HG03571 (cell line): ENCODE results near the gene CYP2A7.
"Not testable (repeated sequence)": the region's sequence is repeated elsewhere in the genome, so short reads cannot be mapped to it uniquely, and the experiment has no call there.

Experiments used
- ATAC-seq: cut with Tn5 transposase; IDR thresholded peaks from one replicate; pipeline ENCODE4 v1.9.1; 2021; ENCODE audit not compliant: unreplicated experiment

CYP2A7 gene

DNA sequence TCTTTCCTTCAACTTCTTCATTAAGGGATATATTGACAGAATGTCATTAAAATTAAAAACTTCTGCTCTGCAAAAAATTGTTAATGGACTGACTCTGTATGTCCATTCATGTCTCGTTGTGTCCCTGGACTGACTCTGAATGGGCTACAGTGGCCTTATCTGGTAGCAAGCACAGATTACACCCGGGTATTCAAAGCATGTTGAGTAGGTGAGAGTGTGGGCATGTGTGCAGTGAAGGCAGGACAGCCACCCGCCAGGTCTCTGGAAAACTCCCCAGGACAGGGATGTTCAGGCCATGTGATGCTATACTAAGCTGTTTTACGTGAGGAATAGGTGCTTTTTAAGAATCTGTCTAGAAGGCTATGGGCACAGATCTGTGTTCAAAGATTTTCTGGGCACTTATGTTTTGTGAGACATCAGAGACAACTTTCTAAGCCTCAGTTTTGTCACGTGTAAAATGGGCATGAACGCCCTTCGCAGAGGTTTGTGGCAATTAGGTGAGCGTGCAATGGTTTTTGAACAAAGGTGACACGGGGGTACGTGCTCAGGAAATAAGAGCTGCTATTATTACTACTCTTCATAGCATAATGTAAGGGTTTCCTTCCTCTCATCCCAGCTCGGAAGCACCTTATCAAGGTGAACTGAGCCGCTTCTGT lies 38.9 kb downstream of the CYP2A7 start:
- not testable (repeated sequence) for ATAC-seq

DNA sequence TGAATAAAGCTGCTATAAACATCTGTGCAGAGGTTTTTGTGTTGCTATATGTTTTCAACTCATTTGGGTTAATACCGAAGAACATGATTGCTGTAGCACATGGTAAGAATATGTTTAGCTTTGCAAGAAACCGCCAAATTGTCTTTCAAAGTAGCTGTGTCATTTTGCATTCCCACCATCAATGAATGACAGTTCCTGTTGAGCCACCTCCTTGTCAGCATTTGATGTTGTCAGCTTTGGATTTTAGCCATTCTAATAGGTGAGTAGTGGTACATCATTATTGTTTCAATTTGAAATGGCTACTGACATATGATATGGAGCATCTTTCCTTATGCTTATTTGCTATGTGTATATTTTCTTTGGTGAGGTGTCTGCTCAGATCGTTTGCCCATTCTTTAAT lies 40.0 kb downstream of the CYP2A7 start:
- not testable (repeated sequence) for ATAC-seq

DNA sequence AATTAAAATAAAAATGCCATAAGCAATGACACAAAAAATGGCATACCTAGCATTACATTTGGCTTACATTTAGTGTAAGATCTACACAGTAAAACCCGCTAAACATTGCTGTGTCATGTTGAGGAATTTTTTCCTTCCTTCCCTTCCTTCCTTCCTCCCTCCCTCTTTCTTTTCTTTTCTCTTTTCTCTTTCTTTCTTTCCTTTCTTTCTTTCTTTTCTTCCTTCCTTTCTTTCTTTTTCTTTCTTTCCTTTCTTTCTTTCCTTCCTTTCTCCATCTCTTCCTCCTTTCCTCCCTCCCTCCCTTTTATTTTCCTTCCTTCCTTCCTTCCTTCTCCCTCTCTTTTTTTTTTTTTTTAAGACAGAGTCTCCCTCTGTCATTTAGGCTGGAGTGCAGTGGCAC lies 43.6 kb downstream of the CYP2A7 start:
- not testable (repeated sequence) for ATAC-seq

DNA sequence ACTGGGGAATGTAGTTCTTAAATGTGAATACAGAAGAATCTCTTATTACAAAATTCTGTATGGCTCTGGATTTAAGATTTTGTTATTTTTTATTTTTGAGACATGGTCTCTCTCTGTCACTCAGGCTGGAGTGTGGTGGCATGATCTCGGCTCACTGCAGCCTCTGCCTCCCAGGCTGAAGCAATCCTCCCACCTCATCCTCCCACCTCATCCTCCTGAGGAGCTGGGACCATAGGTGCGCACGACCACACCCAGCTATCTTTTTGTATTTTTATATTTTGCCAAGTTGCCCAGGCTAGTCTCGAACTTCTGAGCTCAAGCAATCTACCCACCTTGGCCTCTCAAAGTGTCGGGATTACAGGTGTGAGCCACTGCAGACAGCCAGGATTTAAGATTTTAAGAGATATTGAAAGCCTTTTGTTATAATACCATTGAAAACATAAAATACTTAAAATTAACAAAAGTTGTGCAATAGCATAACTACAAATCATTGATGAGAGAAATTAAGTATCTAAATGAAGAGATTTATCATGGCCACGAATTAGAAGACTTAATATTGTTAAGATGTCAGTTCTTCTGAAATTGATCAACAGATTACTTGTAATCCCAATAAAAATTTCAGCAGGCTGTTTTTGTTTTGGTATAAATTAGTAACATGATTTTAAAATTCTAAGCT lies 45.1 kb downstream of the CYP2A7 start:
- no peak for ATAC-seq

DNA sequence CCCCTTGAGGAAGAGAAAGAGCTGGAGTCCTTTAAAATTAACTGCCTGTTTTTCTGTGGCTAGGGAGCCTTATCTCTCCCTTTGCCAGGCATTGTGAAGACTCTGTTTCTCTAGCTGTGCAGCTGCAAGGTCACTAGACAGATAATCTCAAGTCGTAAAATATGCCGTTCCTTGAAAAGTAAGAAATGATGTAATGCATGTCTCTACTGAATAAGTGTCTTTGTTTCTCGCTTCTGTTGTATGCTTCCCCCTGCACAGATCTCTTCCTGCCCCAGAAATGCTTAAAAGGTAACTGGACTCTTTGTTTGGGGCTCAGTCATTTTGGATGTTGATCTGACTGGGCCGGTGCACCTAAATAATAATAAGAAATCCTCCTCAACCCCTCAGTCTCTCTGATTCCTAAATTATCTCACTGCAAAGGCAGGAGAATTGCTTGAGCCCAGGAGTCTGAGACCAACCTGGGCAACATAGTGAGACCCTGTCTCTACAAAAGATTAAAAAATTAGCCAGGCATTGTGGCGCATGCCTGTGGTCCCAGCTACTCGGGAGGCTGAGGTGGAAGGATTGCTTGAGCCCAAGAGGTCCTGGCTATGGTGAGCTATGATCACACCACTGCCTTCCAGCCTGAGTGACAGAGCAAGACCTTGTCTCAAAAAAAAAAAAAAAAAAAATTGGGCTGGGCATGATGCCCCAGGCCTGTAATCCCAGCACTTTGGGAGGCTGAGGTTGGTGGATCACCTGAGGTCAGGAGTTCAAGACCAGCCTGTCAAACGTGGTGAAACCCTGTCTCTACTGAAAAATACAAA lies 48.1 kb downstream of the CYP2A7 start:
- ATAC-seq: not testable (repeated sequence)

DNA sequence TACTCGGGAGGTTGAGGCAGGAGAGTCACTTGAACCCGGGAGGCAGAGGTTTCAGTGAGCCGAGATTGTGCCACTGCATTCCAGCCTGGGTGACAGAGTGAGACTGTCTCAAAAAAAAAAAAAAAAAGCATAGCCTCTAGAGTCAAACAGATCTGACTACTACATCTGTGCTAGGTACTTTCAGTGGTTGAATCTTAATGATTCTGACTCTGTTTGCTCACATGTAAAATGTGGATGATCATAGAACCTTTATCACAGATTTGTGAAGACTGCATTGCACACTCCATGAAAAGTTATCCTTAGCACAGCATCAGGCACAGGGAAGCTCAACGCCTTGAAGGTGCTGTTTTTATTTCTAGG lies 49.6 kb downstream of the CYP2A7 start:
- ATAC-seq: not testable (repeated sequence)

- ATAC-seq: no peak
Observed at GRCh38 chr19:40831502-40832430, 50.3 kb downstream of the CYP2A7 start.

DNA sequence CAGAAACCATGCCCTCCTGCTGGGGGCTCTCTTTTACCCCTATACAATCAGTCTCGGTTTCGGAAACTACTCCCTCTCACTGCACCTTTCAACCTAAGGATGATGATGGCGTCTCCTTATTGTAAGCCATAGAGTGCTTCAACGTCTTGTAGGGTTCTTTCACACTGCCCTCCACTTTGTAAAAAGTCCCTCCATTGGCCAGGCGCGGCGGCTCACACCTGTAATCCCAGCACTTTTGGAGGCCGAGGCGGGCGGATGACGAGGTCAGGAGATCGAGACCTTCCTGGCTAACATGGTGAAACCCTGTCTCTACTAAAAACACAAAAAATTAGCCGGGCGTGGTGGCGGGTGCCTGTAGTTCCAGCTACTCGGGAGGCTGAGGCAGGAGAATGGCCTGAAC lies 51.3 kb downstream of the CYP2A7 start:
- not testable (repeated sequence) for ATAC-seq

DNA sequence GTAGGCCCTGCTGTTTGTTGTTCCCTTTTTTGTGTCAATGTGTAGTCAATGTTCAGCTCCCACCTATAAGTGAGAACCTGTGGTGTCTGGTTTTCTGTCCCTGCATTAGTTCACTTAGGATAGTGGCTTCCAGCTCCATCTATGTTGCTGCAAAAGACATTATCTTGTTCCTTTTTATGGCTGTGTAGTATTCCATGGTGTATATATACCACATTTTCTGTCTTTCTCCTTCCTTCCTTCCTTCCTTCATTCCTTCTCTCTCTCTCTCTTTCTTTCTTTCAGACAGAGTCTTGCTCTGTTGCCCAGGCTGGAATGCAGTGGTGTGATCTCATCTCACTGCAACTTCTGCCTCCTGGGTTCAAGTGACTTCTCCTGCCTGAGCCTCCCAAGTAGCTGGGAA lies 52.8 kb downstream of the CYP2A7 start:
- no peak for ATAC-seq

DNA sequence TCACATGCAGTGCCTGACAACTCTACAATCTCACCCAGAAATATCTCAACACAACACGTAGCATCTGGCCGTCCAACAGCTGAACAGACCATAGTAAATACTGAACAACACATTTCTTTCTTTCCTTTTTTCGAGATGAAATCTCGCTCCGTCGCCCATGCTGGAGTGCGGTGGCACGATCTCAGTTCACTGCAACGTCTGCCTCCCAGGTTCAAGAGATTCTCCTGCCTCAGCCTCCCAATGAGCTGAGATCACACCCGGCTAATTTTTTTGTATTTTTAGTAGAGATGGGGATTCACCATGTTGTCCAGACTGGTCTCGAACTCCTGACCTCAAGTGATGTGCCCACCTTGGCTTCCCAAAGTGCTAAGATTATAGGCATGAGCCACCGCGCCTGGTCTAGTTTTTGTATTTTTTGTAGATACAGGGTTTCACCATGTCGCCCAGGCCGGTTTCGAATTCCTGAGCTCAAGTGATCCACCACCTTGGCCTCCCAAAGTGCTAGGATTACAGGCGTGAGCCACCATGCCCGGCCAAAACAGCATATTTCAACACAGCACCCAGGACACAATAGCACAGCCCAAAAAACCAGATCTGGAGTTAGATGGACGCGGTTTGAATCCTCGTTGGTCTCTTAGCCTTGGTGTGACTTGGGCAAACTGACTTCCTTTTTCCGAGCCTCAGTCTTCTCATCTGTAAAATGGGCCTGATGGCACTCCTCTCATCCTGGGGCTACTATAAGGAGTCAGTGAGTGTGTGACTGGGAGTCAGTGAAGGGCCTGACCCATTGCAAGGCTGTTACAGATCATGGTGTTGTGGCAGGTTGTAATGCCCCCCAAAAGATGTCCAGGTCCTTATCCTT lies 54.4 kb downstream of the CYP2A7 start:
- ATAC-seq: no peak

DNA sequence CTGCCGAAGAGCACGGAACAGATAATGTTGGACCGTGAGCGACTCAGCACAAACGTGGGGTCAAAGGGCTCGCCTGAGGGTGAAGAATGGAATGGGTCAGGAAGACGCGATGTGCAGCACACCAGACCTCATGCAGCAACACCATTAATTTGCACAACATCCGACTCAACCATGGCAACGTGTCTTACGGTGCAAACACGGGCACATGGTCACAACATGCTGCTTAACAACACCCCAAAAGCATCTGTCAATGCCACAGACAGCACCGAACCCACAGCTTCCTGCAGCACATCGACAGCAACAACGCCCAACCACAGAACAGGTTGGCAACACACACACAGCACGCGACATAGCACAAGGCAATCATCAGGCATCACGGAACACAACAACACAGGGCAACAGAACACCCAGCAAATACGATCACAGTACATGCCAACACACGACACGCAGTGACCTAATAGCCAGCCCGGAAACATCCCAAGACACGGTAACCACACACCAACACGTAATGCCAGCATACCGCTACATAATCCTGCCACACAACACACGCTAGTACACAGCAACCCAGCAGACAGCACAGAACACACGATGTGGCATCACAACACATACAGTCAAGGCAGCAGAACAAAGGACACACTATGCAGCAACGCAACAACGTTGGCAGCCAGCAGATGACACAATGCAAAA lies 55.2 kb downstream of the CYP2A7 start:
- ATAC-seq: not testable (repeated sequence)

- not testable (repeated sequence) for ATAC-seq
Observed at GRCh38 chr19:40826312-40826698, 55.7 kb downstream of the CYP2A7 start.

- ATAC-seq: not testable (repeated sequence)
Observed at GRCh38 chr19:40825460-40826095, 56.5 kb downstream of the CYP2A7 start.
